ENCODE measurements around the gene RPL29.
A peak's percentile ranks its signal among the peaks of the same experiment; 100 is the strongest.
"Not testable (repeated sequence)": the region's sequence is repeated elsewhere in the genome, so short reads cannot be mapped to it uniquely, and the experiment has no call there.

RPL29 gene

DNA sequence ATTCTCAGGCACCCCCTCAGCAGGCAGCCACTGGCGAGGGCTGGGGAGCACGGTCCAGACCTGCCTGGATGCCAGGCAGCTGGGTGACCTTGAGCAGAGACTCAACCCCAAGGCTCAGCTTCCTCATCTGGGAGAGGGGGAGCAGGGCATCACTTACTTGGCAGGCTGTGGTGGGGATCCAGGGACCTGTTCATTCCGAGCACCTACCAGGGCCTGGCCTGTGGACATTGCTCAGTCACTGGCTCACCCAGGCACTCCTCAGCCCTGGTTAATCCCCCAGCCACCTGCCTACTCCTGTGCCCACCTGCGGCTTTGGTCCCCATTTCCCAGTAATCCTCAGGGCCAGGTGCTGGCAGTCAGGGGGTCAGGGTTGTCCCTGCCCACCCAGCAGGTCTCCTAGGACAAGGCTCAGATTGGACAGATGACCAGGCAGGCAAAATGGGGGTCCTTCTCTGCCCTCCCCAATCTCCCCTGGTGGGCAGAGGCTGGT, 9.3 kb upstream of the RPL29 start:
- no peak for DNase-seq

DNA sequence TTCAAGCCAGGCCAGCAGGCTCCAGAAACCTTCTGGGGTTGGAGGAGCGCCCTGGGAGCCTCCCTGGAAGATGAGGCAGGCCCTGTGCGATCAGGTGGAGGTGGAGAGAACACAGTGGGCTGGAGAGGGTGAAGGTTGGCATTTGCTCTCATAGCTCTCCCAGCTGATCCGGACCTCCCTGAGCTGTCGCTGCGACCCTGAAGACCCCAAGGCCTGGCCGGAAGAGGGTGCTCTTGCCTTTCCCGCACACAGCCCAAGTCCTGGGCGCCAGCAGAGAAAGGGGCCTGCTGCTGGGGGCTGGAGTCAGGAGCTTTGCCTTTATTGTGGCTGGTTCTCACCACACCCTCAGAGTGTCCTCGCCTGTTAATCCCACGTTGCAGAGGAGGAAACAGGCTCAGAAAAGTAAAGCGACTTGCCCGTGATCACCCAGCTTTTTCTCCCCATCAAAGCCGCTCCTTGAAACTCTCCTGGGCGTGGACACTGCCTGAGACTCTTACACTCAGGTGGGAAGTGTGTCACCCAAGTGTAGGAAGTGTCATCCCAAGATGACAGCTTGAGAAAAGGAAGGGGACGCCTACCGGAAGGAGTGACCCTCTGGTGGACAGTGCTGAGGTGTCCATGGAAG, 8.6 kb upstream of the RPL29 start:
- no peak for DNase-seq

DNA sequence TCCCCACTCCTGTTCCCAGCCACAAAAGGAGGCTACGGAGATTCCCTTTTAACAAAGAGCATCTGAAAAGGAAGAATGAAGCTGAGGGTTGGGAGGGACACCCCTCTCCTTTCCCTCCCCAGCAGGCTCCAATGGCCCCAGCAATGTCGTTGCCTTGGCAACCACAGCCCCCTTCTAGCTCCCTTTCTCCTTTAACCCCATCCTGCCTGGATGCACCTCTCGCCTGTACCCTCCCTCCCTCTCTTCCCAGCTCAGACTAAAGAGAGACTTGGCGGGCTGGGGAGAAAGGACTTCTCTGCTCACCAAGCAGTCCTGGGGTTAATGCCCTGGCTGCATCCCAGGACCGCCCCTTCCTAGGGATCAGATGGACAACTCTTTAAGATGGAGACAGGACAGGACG, 7.1 kb upstream of the RPL29 start:
- no peak for DNase-seq

DNA sequence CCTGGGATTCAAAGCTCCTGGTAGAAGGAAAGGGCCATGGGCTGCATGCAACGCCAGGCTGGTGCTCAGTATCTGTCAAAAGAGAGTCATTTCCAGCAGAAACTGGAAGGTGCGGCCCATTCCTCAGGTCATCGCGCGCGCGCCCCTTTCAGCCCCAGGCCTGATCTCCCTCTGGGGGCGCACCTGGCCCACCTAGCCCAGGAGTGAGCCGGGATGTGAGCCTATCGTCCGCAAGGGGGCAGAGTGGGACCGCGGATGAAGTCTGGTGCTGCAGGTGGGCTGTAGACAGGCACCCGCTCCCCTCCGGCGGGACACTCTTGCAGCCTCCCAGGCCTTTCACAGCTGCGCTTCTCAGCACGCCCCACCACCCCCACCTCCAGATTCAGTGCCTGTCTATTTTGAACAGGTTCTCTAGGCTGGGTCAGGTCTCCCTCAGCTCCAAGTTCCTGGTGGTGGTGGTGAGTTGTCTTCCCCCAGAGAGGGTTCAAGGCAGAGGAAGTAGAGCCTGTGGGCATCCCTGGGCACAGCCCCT, 5.8 kb upstream of the RPL29 start:
- peak; percentile 88 for DNase-seq

DNA sequence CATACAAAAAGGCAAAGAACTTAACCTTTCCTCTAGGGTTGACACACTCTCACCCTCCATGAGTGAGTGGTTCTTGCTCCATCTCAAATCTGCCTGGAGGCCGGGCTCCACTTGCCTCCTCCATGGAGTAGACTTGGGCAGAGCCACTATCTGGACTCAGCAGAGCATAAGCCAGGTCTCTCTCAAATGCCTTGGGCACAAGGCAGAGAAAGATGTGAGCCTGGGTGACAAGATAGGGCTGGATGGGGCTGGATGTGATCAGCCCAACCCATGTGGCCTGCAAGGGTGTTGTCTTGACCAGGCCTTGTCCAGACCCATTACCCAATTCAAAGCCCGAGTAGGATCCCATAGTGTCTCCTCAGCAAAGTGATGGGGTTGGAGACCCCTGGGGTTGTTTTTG, 4.2 kb upstream of the RPL29 start:
- no peak for DNase-seq

DNA sequence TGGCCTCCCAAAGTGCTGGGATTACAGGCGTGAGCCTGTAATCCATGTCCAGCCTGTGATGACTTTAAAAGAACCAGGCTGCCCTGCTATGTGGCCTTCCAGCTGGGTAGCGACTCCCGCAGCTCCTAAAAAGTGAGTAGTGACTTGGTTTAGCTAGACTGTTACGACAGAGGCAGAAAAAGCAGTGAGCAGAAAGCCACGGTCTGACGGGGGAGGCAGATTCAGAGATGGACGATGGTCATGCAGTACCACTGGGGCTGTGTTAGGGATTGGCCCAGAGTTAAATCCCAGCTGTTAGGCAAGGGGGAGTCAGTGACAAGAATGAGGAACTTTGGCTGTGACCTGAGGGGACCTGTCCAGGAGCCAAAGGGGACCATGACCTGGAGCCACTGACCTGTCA, 3.1 kb upstream of the RPL29 start:
- DNase-seq: no peak

DNA sequence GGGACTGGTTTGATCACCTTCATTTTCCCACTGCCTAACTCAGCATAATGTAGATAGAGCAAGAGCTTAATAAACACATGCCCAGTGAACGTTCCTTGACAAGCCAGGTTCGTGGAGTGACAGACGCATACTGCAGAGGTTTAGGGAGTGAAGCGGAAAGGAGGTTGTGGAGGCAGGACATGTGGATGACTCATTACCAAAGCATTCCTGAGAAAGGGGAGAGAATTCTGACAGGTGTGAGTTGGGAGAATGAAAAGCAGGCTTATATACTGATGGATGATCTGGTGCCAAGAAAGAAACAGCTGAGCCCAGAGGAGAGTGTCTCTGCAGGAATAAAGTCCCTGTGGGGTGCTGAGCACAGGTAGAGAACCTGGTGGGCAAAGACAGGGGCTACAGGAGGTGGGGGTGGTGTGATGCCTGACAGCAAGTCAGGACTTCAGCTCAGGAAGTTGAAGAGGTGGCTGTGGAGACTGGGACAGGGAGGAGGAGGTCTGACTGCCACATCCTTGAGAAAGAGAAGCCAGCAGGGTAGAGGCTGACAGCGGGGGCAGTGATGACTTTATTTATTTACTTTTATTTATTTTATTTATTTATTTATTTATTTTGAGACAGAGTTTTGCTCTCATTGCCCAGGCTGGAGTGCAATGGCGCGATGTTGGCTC, 2.4 kb upstream of the RPL29 start:
- no peak for DNase-seq

DNA sequence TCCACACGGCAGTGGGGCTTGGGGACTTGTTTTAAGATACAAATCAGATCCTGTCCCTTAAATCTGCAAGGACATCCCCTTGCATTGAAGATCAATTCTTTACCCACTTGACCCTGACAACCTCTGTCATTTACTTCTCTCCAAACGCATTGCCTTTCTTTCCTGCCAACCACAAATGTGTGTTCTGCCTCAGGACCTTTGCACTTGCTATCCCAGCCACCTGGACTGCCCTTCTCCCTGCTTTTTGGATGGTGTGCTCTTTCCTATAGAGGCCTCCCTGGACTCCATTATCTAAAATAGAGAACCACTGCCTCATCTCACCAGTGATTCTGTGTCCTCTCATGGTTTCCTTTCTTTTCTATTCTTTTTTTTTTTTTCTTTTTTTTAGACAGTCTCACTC, 1.5 kb upstream of the RPL29 start:
- DNase-seq: no peak

DNA sequence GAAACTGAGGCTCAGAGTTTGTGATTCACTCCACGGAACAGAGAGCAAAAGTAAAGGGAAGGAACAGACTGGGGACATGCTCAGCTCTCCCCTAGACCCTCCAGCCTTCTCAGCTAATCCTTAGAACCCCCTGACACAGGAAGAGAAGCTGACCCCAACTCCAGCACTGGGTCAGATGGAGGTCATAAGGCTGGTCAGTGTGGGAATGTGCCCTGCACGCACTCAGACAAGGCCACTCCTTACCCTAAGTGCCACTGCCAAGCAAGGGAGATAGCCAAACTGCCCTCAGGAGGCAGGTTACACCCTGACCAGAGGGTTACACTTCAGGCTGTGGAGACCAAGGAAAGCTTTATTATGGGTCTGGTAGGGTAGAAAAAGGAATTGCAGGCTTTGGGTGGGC, 1.2 kb downstream of the RPL29 start:
- no peak for DNase-seq

DNA sequence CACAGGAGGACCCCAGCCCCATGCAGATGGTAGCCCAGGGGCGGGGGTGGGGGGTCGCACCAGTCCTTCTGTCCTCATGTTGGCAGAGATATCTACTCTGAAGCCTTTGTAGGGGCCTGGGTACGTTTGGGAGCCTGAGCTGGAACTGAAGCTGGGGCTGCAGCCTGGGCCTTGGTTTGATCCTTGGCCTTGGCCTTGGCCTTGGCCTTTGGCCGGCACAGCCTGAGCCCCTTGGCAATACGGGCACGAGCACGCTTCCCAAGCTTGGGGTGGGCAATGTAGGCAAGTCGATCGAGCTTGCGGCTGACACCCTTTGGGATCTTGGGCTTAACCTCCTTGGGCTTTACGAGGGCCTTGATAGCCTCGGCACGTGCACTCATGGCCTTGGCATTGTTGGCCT, 2.0 kb downstream of the RPL29 start:
- not testable (repeated sequence) for DNase-seq

DNA sequence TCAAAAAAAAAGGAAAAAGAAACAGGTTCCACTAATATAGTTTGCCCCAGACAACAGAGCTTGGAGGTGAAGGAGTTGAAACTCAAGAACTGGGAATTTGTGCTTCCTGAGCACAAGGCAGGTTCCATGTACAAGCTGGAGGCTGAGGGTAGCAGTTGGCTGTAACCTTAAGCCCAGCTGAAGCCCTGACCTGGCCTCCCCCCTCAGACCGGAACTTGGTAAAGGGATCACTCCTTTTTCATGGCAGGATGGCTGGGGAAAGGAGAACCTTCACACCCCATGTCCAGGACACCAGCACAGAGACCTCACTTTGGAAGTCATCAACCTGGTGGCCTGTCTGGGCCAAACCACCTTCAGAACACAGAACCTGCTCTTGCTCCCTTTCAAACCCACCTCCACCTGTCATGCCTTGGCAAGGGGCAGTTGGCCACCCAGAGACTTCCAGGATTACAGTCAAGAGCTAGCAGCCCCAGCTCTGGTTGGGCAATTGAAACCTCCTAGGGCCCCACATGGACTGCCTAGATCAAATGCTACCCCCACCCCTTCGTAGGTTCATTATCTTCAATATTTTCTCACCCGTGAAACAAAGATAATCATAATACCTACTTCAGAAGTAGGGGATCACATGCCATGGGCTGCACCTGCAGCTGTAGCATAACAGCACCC, 3.5 kb downstream of the RPL29 start:
- DNase-seq: no peak

DNA sequence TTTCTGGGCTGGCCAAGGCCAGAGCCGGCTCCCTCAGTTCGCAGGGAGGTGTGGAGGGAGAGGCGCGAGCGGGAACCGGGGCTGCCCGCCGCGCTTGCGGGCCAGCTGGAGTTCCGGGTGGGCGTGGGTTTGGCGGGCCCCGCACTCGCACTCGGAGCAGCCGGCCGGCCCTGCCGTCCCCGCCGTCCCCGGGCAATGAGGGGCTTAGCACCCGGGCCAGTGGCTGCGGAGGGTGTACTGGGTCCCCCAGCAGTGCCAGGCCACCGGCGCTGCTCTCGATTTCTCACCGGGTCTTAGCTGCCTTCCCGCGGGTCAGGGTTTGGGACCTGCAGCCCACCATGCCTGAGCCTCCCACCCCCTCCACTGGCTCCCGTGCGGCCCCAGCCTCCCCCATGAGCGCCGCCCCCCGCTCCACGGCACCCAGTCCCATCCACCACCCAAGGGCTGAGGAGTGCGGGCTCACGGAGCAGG, 5.2 kb downstream of the RPL29 start:
- DNase-seq: not testable (repeated sequence)

DNA sequence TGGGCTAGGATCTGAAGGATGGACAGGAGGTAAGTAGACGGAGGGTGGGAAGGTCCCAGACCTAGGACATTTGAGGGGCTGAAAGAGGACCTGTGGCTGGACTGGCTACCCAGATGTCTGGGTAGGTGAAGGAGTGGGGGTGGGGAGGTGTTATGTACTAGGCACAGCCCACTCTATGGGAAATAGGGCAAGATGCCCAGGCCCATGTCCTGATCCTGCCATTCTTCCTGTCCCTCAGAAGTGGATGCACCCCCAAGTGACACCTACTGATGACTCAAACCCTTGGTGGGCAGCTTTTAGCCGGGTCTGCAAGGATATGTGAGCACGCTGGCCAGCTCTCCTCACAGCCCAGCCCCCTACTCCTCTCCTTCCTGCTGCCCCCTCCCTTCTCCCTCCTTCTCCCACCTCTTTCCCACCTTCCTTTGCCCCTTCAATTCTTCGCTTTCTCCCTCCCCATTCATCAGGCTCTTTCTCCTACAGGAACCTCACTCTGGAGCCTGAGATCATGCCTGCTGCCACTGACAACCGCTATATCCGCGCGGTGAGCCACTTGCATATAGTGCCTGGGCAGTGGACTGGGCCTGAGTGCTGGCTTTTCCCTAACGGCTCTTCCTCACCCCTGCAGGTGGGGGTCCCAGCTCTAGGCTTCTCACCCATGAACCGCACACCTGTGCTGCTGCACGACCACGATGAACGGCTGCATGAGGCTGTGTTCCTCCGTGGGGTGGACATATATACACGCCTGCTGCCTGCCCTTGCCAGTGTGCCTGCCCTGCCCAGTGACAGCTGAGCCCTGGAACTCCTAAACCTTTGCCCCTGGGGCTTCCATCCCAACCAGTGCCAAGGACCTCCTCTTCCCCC, 7.2 kb downstream of the RPL29 start:
- DNase-seq: no peak

DNA sequence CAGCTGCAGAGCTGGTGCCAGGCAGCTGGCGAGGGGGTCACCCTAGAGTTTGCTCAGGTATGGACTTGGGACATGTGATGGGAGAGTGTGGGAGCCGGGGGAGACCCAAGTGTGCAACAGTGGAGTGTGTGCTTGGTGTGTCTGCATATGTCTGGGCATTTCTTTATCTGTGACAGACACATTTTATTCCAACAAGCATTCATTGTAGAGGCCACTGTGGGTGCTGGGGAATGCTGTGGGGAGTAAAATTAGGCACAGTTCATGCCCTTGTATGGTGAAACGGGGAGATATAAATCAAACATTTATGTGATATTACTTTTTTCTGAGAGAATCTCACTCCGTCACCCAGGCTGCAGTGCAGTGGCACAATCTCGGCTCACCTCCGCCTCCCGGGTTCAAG, 8.1 kb downstream of the RPL29 start:
- DNase-seq: no peak

DNA sequence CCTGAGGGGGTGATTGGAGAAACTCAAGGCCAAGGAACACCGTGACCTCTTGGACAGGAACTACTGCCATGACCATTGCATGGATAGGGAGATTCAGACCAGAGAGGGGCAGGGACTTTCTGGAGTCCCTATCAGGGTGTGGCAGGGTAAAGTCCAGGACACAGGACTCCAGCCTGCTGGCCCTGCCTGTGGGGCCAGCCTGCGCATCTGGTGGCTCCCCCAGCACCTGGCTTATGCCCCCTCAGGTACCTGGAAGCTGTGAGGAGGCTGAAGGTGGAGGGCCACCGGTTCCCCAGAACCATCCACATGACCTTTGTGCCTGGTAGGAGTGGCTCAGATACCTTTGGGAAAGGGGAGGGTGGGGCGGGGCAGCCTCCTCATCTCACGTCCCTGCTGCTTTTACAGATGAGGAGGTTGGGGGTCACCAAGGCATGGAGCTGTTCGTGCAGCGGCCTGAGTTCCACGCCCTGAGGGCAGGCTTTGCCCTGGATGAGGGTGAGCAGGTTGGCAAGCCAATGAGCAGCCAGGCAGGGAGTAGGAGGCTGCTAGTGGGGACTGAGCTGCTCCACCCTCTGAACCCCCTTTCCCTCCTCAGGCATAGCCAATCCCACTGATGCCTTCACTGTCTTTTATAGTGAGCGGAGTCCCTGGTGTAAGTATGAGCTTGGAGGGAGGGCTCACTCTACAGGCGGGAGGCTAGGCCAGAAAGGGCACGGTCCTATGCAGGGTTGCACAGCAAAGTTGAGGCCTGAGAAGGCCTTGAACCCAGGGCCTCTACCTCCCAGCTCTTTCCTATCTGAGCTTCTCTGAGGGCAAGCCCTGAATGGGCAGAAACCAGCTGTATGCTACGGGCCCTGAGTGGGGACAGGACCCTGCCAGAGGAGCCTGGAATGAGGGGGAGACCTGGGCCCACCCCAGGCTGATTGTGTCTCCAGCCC, 9.4 kb downstream of the RPL29 start:
- DNase-seq: no peak

DNA sequence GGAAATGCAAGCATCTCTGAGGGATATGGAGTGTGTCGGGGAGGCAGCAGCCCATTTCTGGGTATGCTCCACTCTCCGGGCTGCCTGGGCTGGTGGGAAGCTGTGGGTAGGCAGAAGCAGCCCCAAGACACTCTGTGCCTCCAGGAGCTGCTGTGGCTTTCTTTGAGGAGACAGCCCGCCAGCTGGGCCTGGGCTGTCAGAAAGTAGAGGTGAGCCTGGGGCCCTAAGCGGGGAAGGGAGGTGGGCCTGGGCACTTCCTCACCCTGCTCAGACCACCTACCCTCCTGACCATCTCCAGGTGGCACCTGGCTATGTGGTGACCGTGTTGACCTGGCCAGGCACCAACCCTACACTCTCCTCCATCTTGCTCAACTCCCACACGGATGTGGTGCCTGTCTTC, 10.6 kb downstream of the RPL29 start:
- no peak for DNase-seq

DNA sequence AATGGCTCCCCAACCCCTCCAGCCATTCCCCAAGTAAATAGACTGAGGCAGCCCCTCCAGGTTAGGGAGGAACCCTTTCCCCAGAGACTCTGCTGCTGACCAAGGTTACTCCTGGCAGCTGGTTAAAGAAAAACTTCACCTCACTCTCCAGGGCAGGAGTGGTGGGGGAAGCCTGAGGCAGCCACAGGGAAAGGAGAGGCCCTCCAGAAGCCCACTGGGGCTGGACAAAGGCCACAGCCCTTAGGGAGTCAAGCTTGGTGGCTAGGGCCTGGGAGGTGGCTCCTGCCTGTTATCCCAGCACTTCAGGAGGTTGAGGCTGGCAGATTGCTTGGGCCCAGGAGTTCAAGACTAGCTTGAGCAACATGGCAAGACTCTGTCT, 11.4 kb downstream of the RPL29 start:
- DNase-seq: no peak

DNA sequence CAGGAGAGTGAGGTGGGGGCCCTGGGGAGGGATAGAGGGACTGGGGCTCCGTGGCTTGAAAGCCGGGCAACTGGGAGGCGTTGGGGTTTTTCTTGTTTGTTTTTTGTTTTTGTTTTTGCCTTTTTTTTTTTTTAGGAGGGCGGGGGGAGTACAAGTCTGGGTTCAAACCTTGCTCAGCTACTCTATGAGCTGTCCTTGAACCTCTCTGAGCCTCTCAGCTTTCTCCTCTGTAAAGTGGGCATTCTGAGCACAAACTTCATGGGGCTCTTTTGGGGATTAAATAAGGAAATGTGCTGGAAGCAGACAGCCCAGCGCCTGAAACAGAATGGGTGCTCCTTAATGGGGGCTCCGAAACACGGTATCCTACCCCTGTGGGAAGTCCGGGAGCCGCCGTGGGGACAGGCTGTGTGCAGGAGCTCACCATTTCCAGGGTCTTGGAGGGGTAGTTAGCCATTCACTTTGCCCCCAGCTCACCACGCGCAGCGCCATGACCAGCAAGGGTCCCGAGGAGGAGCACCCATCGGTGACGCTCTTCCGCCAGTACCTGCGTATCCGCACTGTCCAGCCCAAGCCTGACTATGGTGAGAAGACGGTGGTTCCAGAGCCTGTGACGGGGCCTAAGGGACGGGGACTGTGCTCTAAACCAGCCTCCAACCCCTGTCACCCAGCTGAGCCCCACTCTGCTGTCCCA, 12.0 kb downstream of the RPL29 start:
- no peak for DNase-seq

DNA sequence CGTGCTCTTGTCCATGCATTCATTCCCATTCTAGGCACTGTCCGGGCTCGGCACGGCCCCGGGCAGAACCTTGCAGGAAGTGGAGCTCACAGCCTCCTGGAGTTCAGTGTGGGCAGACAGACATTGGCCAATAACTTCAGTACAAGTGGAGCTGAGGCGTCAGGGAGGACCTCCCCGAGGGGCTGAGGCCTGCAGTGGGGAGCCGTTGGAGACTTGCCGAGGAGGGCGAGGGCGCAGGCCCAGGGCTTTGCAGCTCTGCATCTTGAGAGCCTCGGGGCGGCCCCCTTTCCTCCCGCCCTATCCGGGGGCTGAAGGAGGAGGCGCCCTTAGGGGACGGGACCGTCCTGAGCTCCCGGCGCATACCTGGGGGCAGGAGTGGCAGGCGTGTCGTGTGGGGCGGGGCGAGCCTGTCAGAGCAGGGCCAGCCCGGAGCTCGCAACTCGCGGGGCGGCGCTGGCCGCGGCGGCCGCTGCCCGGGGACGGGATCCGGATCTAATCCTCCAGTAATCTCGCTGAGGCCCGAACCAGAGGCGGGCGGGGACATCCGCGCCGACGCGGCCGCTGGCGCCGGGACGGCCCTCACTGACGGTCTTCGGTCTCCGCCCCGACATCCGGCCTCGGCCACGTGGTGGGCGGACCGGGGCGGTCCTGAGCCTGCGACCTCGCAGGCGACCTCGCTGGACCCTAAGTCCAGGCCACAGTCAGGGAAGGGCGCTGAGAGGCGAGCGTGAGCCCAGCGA, 12.7 kb downstream of the RPL29 start, which contains the start of gene ACY1:
Gene ACY1, plus strand, starts transcription at position 698 of the 740 bp plus-strand sequence. CDS start 530 bp downstream, outside the sequence.
- DNase-seq: peak; percentile 76

DNA sequence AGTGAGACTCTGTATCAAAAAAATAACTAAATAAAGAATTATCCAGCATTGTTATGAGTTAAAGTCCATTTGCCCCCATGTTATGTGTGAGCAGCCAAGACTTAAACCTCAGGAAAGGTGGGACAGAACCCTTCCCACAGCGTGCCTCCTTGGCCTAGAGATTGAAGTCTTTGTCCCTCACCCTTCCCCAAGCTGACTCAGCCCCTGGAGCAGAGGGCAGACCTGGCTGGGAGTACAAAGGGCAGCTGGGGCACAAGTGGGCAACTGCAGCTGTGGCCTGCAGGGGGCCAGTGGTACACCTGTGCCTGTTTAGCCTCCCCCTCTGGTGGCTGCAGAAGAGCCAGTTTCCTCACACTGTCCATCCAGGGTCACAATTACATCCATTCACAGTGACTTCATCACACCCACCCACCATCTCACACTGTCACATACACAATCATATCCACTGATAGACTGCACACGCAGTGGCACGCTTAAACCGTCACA, 13.3 kb downstream of the RPL29 start:
- DNase-seq: peak; percentile 28
